Central memory CD8-positive, alpha-beta T cell (primary cell): ENCODE data around the gene TNNT1.

Experiments used
- ATAC-seq: fragments of 150-1000 bp; cut with Tn5 transposase; replicated peaks from 2 replicates; pipeline ENCODE4 v1.10.0; 2022; ENCODE audit warnings: mild to moderate bottlenecking, moderate FRiP score, moderate number of reproducible peaks; ENCODE audit not compliant: poor library complexity, severe bottlenecking; ENCODE audit errors: extremely low read depth
- DNase-seq, 2 donors: peaks; one replicate each; pipeline ENCODE4 v3.0.0; 2021; ENCODE audit warnings: low spot score in 2 of 2
- H3K27ac Mint-ChIP-seq: one replicate; pipeline ENCODE4 v1.8.0; 2022; ENCODE audit warnings: low read depth, mild to moderate bottlenecking, moderate library complexity, mixed read lengths
- H3K27me3 Mint-ChIP-seq: one replicate; pipeline ENCODE4 v1.8.0; 2022; ENCODE audit warnings: mixed read lengths
- H3K36me3 Mint-ChIP-seq: one replicate; pipeline ENCODE4 v1.8.0; 2022; ENCODE audit warnings: mild to moderate bottlenecking, moderate library complexity, mixed read lengths; ENCODE audit not compliant: insufficient read depth
- H3K4me1 Mint-ChIP-seq: one replicate; pipeline ENCODE4 v1.8.0; 2022; ENCODE audit warnings: mixed read lengths
- H3K4me3 Mint-ChIP-seq: one replicate; pipeline ENCODE4 v1.8.0; 2022; ENCODE audit warnings: mild to moderate bottlenecking, moderate library complexity, mixed read lengths
- H3K9me3 Mint-ChIP-seq: one replicate; pipeline ENCODE4 v1.8.0; 2022; ENCODE audit warnings: mixed read lengths

Gene TNNT1

DNA sequence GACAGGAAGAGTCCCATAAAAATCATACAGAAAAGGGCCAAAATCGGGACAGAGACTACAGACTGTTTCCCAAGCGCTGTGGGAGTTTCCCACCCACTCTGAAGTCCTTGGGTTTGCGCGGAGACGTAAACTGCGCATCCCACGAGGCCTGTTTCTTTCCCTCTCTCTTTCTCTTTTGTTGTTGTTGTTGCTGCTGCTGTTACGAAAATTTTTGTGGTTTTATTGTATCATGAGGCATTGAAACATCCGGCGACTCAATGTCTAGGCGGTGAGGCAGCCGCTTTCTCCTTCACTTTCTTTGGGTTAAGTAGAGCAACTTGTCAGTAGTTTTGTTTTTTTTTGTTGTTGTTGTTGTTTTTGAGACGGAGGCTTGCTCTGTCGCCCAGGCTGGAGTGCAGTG lies 30.0 kb downstream of the TNNT1 start:
- ATAC-seq (no peak), DNase-seq (no peak)
- H3K4me3 Mint-ChIP-seq, result peak overlapping the region; percentile 94
- H3K36me3 Mint-ChIP-seq, result peaks cover 15% of the 10 kb centered on the region
- H3K4me1 Mint-ChIP-seq, result peaks cover 29% of the 10 kb centered on the region
- no peaks in the 10 kb centered on the region for H3K9me3 Mint-ChIP-seq
- H3K27ac Mint-ChIP-seq, result no peak overlapping the region
- H3K27me3 Mint-ChIP-seq, result peaks cover 18% of the 10 kb centered on the region

DNA sequence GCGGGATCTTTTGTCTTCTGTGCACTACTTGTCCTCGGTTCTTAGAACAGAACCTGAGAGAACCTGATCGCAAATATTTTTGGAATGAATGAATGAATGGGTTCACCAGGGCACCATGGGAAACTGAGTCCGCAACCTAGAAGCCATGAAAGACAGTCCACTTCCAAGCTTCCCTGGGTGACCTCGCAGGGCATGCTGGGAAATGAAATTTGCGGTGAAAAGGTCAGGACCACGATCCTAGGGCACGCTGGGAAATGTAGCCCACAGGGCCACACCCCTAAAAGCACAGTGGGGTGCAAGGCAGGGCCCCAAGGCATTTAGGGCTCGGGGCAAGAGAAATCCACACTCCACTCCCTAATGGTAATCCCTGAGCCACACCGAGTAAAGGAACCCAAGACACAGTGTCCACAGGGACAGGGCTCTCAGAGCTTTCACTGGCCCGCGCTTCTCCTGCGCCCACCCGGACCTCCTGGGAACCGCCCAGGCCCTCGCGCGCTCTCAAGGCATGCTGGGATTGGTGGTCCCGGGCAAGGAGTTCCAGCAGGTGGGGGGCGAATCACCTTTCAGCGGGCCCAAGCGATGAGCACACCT lies 30.5 kb downstream of the TNNT1 start:
- H3K36me3 Mint-ChIP-seq, result peaks cover 15% of the 10 kb centered on the region
- H3K9me3 Mint-ChIP-seq, result no peaks in the 10 kb centered on the region
- H3K27ac Mint-ChIP-seq, result peak overlapping the region; percentile 94
- peaks cover 29% of the 10 kb centered on the region for H3K4me1 Mint-ChIP-seq
- ATAC-seq (no peak), DNase-seq (no peak)
- H3K4me3 Mint-ChIP-seq, result peak overlapping the region; percentile 94
- peaks cover 13% of the 10 kb centered on the region for H3K27me3 Mint-ChIP-seq

DNA sequence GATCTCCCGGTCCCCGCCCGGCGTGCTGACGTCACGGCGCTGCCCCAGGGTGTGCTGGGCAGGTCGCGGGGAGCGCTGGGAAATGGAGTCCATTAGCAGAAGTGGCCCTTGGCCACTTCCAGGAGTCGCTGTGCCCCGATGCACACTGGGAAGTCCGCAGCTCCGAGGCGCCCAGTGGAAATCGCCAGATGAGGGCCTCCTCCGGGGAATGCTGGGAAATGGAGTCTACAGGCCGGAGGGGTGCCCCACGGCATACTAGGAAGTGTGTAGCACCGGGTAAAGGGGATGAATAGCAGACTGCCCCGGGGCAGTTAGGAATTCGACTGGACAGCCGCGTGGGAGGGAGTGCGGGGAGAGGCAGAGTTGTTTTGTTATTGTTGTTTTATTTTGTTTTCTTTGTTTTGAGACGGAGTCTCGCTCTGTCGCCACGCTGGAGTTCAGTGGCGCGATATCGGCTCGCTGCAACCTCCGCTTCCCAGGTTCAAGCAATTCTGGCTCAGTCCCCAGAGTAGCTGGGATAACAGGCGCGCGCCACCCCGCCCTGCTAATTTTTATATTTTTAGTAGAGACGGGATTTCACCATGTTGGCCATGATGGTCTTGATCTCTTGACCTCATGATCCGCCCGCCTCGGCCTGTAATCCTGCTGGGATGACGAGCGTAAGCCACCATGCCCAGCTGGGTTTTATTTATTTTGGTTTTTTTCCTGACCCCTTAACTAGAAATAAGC lies 31.2 kb downstream of the TNNT1 start:
- DNase-seq (peak; percentile 85 to 93), ATAC-seq (peak; percentile 94)
- Mint-ChIP-seq H3K36me3 (peaks cover 15% of the 10 kb centered on the region), H3K4me3 (peak overlapping the region; percentile 94), H3K27ac (peak overlapping the region; percentile 94), H3K4me1 (peaks cover 29% of the 10 kb centered on the region), H3K9me3 (no peaks in the 10 kb centered on the region), H3K27me3 (peaks cover 6% of the 10 kb centered on the region)

DNA sequence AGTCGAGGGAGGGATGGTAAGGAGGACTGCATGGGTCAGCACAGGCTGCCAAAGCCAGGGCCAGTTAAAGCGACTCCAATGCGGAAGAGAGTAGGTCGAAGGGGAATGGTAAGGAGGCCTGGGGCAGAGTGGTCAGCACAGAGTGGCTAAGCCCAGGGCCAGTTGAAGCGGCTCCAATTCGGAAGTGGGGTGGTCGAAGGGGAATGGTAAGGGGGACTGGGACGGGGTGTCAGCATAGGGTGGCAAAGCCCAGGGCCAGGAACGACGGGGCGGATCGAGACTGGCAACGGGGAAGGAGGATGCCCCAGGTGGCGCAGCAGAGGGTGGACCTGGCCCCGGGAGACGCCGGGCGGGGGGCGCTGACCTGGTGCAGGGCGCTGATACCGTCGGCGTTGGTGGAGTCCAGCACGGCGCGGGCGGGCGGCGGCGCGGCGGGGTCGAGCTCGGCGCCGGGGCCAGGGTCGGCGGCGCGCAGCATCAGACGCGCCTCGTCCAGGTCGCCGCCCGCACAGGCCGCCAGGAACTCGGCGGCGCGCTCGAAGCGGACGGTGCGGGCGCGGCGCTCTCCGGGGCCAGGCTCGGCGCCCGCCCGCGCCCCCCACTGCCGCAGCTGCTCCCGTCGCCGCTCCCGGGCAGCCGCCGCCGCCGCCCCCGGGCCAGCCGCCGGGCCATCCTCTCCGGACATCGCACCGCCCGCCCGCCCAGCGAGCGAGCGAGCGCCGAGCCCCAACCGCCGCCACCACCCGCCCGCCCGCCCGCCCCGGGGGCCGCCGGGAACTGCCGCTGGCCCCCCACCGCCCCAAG lies 31.9 kb downstream of the TNNT1 start, which contains the start of gene PPP1R12C:
TSS of gene PPP1R12C (minus strand) at position 779 of the 804 bp plus-strand sequence. CDS start at position 685, 94 bp downstream.
- Mint-ChIP-seq H3K4me3 (peak within 1 kb of the TSS; percentile 94), H3K36me3 (peaks cover 15% of the 10 kb centered on the region), H3K27me3 (no peaks in the 10 kb centered on the region), H3K9me3 (no peaks in the 10 kb centered on the region), H3K4me1 (peaks cover 29% of the 10 kb centered on the region), H3K27ac (peak within 1 kb of the TSS; percentile 94)
- peak; percentile 33 for ATAC-seq
- DNase-seq, result no peak

DNA sequence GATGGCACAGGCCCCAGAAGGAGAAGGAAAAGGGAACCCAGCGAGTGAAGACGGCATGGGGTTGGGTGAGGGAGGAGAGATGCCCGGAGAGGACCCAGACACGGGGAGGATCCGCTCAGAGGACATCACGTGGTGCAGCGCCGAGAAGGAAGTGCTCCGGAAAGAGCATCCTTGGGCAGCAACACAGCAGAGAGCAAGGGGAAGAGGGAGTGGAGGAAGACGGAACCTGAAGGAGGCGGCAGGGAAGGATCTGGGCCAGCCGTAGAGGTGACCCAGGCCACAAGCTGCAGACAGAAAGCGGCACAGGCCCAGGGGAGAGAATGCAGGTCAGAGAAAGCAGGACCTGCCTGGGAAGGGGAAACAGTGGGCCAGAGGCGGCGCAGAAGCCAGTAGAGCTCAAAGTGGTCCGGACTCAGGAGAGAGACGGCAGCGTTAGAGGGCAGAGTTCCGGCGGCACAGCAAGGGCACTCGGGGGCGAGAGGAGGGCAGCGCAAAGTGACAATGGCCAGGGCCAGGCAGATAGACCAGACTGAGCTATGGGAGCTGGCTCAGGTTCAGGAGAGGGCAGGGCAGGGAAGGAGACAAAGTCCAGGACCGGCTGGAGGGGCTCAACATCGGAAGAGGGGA lies 32.7 kb downstream of the TNNT1 start:
- H3K27me3 Mint-ChIP-seq, result no peaks in the 10 kb centered on the region
- peak; percentile 16 for ATAC-seq
- DNase-seq, result no peak
- H3K27ac Mint-ChIP-seq, result peak overlapping the region; percentile 94
- no peaks in the 10 kb centered on the region for H3K9me3 Mint-ChIP-seq
- peak overlapping the region; percentile 94 for H3K4me3 Mint-ChIP-seq
- H3K4me1 Mint-ChIP-seq, result peaks cover 29% of the 10 kb centered on the region
- H3K36me3 Mint-ChIP-seq, result peaks cover 17% of the 10 kb centered on the region

DNA sequence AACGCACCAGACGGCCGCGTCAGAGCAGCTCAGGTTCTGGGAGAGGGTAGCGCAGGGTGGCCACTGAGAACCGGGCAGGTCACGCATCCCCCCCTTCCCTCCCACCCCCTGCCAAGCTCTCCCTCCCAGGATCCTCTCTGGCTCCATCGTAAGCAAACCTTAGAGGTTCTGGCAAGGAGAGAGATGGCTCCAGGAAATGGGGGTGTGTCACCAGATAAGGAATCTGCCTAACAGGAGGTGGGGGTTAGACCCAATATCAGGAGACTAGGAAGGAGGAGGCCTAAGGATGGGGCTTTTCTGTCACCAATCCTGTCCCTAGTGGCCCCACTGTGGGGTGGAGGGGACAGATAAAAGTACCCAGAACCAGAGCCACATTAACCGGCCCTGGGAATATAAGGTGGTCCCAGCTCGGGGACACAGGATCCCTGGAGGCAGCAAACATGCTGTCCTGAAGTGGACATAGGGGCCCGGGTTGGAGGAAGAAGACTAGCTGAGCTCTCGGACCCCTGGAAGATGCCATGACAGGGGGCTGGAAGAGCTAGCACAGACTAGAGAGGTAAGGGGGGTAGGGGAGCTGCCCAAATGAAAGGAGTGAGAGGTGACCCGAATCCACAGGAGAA lies 33.5 kb downstream of the TNNT1 start:
- no peak for ATAC-seq
- peaks cover 35% of the 10 kb centered on the region for H3K4me1 Mint-ChIP-seq

DNA sequence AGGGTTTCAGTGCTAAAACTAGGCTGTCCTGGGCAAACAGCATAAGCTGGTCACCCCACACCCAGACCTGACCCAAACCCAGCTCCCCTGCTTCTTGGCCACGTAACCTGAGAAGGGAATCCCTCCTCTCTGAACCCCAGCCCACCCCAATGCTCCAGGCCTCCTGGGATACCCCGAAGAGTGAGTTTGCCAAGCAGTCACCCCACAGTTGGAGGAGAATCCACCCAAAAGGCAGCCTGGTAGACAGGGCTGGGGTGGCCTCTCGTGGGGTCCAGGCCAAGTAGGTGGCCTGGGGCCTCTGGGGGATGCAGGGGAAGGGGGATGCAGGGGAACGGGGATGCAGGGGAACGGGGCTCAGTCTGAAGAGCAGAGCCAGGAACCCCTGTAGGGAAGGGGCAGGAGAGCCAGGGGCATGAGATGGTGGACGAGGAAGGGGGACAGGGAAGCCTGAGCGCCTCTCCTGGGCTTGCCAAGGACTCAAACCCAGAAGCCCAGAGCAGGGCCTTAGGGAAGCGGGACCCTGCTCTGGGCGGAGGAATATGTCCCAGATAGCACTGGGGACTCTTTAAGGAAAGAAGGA lies 34.4 kb downstream of the TNNT1 start:
- H3K36me3 Mint-ChIP-seq, result peaks cover 21% of the 10 kb centered on the region
- H3K9me3 Mint-ChIP-seq, result no peaks in the 10 kb centered on the region
- H3K4me1 Mint-ChIP-seq, result peaks cover 39% of the 10 kb centered on the region
- peak overlapping the region; percentile 94 for H3K27ac Mint-ChIP-seq
- ATAC-seq, result no peak
- DNase-seq, result no peak
- H3K27me3 Mint-ChIP-seq, result no peaks in the 10 kb centered on the region
- peak overlapping the region; percentile 94 for H3K4me3 Mint-ChIP-seq

More for the DNA sequence above, 33.5 kb downstream of the TNNT1 start:
- Mint-ChIP-seq H3K9me3 (no peaks in the 10 kb centered on the region), H3K36me3 (peaks cover 20% of the 10 kb centered on the region), H3K27ac (peak overlapping the region; percentile 94), H3K27me3 (no peaks in the 10 kb centered on the region), H3K4me3 (peak overlapping the region; percentile 94)
- no peak for DNase-seq

DNA sequence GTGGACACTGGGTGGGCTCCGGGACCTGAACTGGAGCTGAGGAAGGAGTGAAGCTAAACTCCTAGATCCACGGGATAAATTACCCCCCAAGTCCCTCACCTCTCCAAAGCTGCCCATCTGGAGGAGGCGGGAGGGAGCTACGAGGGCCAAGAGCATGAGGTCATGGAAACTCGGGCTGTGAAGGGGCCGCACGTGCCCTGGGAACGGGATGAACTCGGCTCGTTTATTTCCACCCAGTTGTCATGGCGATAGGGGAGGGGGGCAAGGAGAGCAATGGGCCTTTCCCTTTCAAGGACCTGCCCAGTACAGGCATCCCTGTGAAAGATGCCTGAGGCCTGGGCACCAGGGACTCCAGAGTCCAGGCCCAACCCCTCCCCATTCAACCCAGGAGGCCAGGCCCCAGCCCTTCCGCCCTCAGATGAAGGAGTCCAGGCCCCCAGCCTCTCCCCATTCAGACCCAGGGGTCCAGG lies 35.4 kb downstream of the TNNT1 start:
- H3K4me1 Mint-ChIP-seq, result peaks cover 40% of the 10 kb centered on the region
- peaks cover 24% of the 10 kb centered on the region for H3K36me3 Mint-ChIP-seq
- H3K27ac Mint-ChIP-seq, result peak overlapping the region; percentile 94
- H3K9me3 Mint-ChIP-seq, result no peaks in the 10 kb centered on the region
- no peaks in the 10 kb centered on the region for H3K27me3 Mint-ChIP-seq
- ATAC-seq (no peak), DNase-seq (no peak)
- no peak overlapping the region for H3K4me3 Mint-ChIP-seq

DNA sequence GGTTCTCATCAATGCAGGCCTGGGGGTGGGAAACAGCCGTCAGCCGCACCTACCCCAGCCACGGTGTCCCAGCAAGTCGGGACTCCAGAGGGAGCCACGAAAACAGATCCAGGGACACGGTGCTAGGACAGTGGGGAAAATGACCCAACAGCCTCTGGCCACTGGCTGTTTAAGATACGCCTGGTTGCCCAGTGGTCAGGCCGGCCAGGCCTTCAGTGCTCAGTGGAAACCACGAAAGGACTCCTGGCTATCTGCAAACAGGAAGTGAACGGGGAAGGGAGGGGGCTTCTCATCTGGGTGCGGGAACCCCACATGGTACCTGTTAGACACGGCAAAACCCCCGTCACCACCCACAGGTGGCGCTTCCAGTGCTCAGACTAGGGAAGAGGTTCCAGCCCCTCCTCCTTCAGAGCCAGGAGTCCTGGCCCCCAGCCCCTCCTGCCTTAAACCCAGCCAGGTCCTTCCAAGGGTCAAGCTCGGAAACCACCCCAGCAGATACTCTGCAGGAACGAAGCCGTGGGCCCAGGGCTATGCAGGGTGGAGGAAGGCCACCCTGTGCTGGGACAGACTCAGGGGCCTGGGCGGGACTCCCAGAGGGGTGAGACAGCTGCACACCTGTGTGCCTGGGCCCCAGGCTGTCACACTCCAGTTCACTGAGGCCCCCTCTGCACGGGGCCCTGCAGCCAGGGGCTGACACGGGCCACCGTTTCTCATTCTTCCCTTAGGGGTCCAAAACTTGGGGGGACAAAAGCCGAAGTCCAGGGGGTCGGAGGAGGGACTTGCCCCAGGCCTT lies 36.0 kb downstream of the TNNT1 start:
- DNase-seq (no peak), ATAC-seq (no peak)
- Mint-ChIP-seq H3K9me3 (no peaks in the 10 kb centered on the region), H3K36me3 (peaks cover 22% of the 10 kb centered on the region), H3K27me3 (no peaks in the 10 kb centered on the region), H3K4me1 (peaks cover 43% of the 10 kb centered on the region), H3K27ac (no peak overlapping the region), H3K4me3 (no peak overlapping the region)

DNA sequence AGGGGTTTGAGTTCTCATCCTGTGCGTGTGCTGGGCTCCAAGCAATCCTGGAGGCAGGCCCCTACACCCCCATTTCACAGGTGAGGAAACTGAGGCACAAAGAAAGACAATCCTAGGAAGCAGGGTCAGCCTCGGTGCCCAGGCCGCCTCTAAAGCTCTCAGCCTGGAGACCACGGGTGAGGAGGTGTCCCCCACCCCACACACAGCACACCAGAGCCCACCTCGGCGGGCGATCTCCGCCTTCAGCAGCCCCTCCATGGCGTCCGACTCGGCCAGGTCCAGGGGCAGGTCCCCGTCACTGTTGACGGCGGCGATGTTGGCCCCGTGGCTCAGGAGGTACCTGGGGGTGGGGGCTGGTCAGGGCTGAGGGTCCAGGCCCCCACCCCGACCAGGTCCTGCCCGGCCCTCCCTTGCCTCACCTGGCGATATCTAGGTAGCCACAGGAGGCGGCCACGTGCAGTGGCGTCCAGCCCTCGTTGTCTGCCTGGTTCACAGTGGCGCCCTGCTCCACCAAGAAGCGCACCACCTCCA lies 36.7 kb downstream of the TNNT1 start:
- no peak overlapping the region for H3K27ac Mint-ChIP-seq
- H3K4me3 Mint-ChIP-seq, result no peak overlapping the region
- H3K27me3 Mint-ChIP-seq, result no peaks in the 10 kb centered on the region
- ATAC-seq (no peak), DNase-seq (no peak)
- peaks cover 17% of the 10 kb centered on the region for H3K36me3 Mint-ChIP-seq
- H3K9me3 Mint-ChIP-seq, result no peaks in the 10 kb centered on the region
- peaks cover 37% of the 10 kb centered on the region for H3K4me1 Mint-ChIP-seq

DNA sequence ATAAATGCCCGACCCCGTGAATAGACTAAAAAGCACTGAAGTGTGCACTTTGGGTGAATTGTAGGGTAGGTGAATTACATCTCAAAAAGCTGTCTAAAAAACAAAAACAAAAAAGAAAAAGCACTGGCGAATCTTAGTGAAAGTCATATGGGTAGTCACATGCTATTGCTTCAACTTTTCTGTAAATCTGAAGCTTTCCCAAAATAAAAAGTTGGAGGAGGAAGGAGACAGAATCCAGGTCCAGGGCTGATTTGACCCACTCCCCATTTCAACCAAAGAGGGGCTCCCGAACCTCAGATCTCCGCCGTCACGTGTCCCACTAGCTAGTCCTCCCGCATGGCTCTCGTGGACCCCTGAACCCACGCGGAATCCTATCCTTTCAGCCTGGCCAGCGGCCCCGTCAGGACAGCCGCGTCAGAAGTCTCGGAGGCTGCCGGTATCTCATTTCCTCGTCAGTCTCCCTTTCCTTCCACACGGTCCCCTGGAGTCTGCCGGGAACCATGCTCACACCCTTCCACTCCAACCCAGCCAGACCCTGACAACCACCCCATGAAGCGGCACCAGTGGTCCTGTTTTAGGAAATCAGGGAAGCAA lies 37.7 kb downstream of the TNNT1 start:
- DNase-seq (no peak), ATAC-seq (no peak)

More for the DNA sequence above, 37.7 kb downstream of the TNNT1 start:
- Mint-ChIP-seq H3K4me1 (peaks cover 36% of the 10 kb centered on the region), H3K27me3 (no peaks in the 10 kb centered on the region), H3K36me3 (peaks cover 15% of the 10 kb centered on the region), H3K9me3 (no peaks in the 10 kb centered on the region), H3K27ac (peak overlapping the region; percentile 58), H3K4me3 (no peak overlapping the region)
